GM23338 (cell line): ENCODE results near the gene TSHZ2. TPM values are rescaled to one million over a fixed set of nuclear protein-coding genes. Genes with fewer than 3 reads are reported as not detected.
A peak's percentile ranks its signal among the peaks of the same experiment; 100 is the strongest.

ENCODE experiments used
- ATAC-seq: fragments of 200-7000 bp; cut with Tn5 transposase; 3 replicates; pipeline ENCODE4 v1.9.1; 2020
- DNase-seq: peaks from one replicate; pipeline ENCODE4 v3.0.0-alpha.2; 2015; ENCODE audit warnings: low spot score
- H2AFZ ChIP-seq: fragments of 200-600 bp; sonication (generic); 2 replicates; pipeline ENCODE4 v1.8.0; 2016; ENCODE audit warnings: antibody characterized with exemption, mild to moderate bottlenecking, moderate library complexity
- H3F3A ChIP-seq: fragments of 200-600 bp; sonication (generic); replicated peaks from 2 replicates; pipeline ENCODE4 v1.8.0; 2017; ENCODE audit warnings: antibody characterized with exemption, mixed run types, low read depth
- H3K27ac ChIP-seq: fragments of 200-600 bp; sonication (generic); 2 replicates; pipeline ENCODE4 v1.6.1; 2016; ENCODE audit warnings: low read depth
- H3K27me3 ChIP-seq: fragments of 200-600 bp; sonication (generic); 2 replicates; pipeline ENCODE4 v1.8.0; 2016; ENCODE audit warnings: mild to moderate bottlenecking, mixed run types, moderate library complexity; ENCODE audit not compliant: insufficient read depth
- H3K36me3 ChIP-seq: fragments of 200-600 bp; sonication (generic); 2 replicates; pipeline ENCODE4 v1.8.0; 2016; ENCODE audit warnings: mild to moderate bottlenecking; ENCODE audit not compliant: insufficient read depth
- H3K4me1 ChIP-seq: fragments of 200-600 bp; sonication (generic); 2 replicates; pipeline ENCODE4 v1.8.0; 2016; ENCODE audit warnings: mild to moderate bottlenecking, moderate library complexity; ENCODE audit not compliant: insufficient read depth
- H3K4me2 ChIP-seq: fragments of 200-600 bp; sonication (generic); 2 replicates; pipeline ENCODE4 v1.7.1; 2017; ENCODE audit warnings: mixed run types
- H3K4me3 ChIP-seq: fragments of 200-600 bp; sonication (generic); 2 replicates; pipeline ENCODE4 v1.6.1; 2016; ENCODE audit warnings: mixed run types
- H3K79me2 ChIP-seq: fragments of 200-600 bp; sonication (generic); replicated peaks from 2 replicates; pipeline ENCODE4 v1.8.0; 2017; ENCODE audit warnings: mild to moderate bottlenecking; ENCODE audit not compliant: insufficient read depth
- H3K9me2 ChIP-seq: fragments of 200-600 bp; sonication (generic); 2 replicates; pipeline ENCODE4 v1.8.0; 2017; ENCODE audit not compliant: insufficient read depth
- H4K20me1 ChIP-seq: fragments of 200-600 bp; sonication (generic); replicated peaks from 2 replicates; pipeline ENCODE4 v1.8.0; 2017; ENCODE audit warnings: mild to moderate bottlenecking; ENCODE audit not compliant: insufficient read depth
- H3K27ac Mint-ChIP-seq: 2 replicates; pipeline ENCODE4 v1.8.0; 2020; ENCODE audit warnings: inconsistent platforms, mild to moderate bottlenecking, moderate library complexity, mixed read lengths
- H3K27me3 Mint-ChIP-seq: 3 replicates; pipeline ENCODE4 v1.8.0; 2022; ENCODE audit warnings: low read depth, mild to moderate bottlenecking, moderate library complexity, mixed read lengths, inconsistent platforms; ENCODE audit not compliant: insufficient read depth, poor library complexity
- H3K36me3 Mint-ChIP-seq: 3 replicates; pipeline ENCODE4 v1.8.0; 2021; ENCODE audit warnings: low read depth, mild to moderate bottlenecking, inconsistent platforms, moderate library complexity, mixed read lengths
- H3K4me1 Mint-ChIP-seq: 3 replicates; pipeline ENCODE4 v1.8.0; 2020; ENCODE audit warnings: mild to moderate bottlenecking, inconsistent platforms, mixed read lengths
- H3K4me3 Mint-ChIP-seq: 3 replicates; pipeline ENCODE4 v1.8.0; 2021; ENCODE audit warnings: moderate library complexity, mild to moderate bottlenecking, inconsistent platforms, mixed read lengths
- H3K9me3 Mint-ChIP-seq: 3 replicates; pipeline ENCODE4 v1.8.0; 2020; ENCODE audit warnings: moderate library complexity, mild to moderate bottlenecking, inconsistent platforms, mixed read lengths
- CREB1 ChIP-seq: fragments of 250-450 bp; sonication (Bioruptor Pico); IDR thresholded peaks from 2 replicates; pipeline ENCODE4 v1.5.0; 2020; ENCODE audit warnings: low read depth, mild to moderate bottlenecking, moderate library complexity
- EZH2 ChIP-seq: fragments of 200-600 bp; sonication (generic); IDR thresholded peaks from one replicate; pipeline ENCODE4 v1.8.0; 2017; ENCODE audit warnings: antibody characterized with exemption, mild to moderate bottlenecking, low read depth; ENCODE audit not compliant: unreplicated experiment
- EZH2phosphoT487 ChIP-seq: fragments of 200-600 bp; sonication (generic); IDR thresholded peaks from one replicate; pipeline ENCODE4 v1.8.1; 2018; ENCODE audit warnings: antibody characterized with exemption; ENCODE audit not compliant: unreplicated experiment
- JUNB ChIP-seq: IDR thresholded peaks from one replicate; pipeline ENCODE4 v1.6.1; 2016; ENCODE audit warnings: antibody characterized with exemption; ENCODE audit not compliant: unreplicated experiment
- POLR2AphosphoS5 ChIP-seq: IDR thresholded peaks from 2 replicates; pipeline ENCODE4 v1.6.1; 2016; ENCODE audit warnings: antibody characterized with exemption, low read depth
- STAT1 ChIP-seq: IDR thresholded peaks from one replicate; pipeline ENCODE4 v1.6.1; 2016; ENCODE audit warnings: antibody characterized with exemption; ENCODE audit not compliant: unreplicated experiment
- ZNF114 ChIP-seq: fragments of 250-450 bp; sonication (Bioruptor Pico); IDR thresholded peaks from 2 replicates; pipeline ENCODE4 v1.5.0; 2020; ENCODE audit warnings: mild to moderate bottlenecking, moderate library complexity
- polyA plus RNA-seq: library from polyadenylated mRNA; unstranded; fragments of >200 nt; fragmentation: Nextera tagmentation; extraction: Ambion mirVana; gene quantifications from 2 replicates; pipeline ENCODE4 v1.2.1, GENCODE V29; 2016
- total RNA-seq: library from RNA; depleted of rRNA; stranded (reverse); fragments of >200 nt; shearing (Covaris generic); gene quantifications from 2 replicates; pipeline ENCODE4 v1.2.3, GENCODE V29; 2014
- TF ChIP-seq, protein P1 (sequence below): IDR thresholded peaks from 2 replicates; pipeline ENCODE4 v1.6.1; 2016; ENCODE audit warnings: antibody characterized with exemption
- TF ChIP-seq, protein P2 (sequence below), 2 experiments: fragments of 200-600 bp in 1 of 2; sonication (generic) in 1 of 2; conservative IDR thresholded peaks; 2 replicates each; pipeline versions ENCODE4 v1.5.1 to v1.6.1; 2016 to 2017; ENCODE audit warnings: antibody characterized with exemption in 2 of 2, low read depth in 2 of 2, mild to moderate bottlenecking in 2 of 2, moderate library complexity in 1 of 2
- TF ChIP-seq, protein P3 (sequence below): IDR thresholded peaks from one replicate; pipeline ENCODE4 v1.6.1; 2018; ENCODE audit warnings: antibody characterized with exemption; ENCODE audit not compliant: unreplicated experiment

The TSHZ2 gene
- total and polyA plus RNA-seq, 2 experiments from 2014 or later: 0.49 to 1.3 TPM

DNA sequence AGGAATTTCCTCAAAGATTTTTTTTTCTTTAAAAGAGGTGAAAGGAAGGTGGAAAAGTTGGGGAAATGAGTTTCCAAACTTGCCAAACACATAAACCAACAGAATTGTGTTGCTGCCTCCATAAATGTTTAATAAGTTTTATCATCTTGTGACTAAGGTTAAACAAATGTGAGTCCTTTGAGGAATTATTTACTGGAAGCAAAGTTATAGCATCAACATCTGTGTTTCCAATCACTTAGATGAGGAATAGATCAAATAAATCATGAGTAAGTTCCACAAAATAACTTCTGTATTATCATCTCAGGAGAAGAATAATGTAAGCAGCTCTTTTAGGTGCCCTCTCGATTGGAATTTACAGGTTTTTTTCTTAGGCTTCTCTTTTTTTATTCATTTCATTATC, 20.5 kb downstream of the TSHZ2 start:
- Histone ChIP-seq H3K4me1 (peaks cover 5% of the 10 kb centered on the region), H3K79me2 (no peaks in the 10 kb centered on the region), H3F3A (no peaks in the 10 kb centered on the region), H4K20me1 (no peaks in the 10 kb centered on the region), H3K9me2 (0 out of 2 replicates have a peak, but pooled peaks cover 3% of the 10 kb centered on the region), H3K36me3 (no peaks in the 10 kb centered on the region), H3K4me2 (no peak overlapping the region), H3K27ac (no peak overlapping the region), H2AFZ (no peak overlapping the region), H3K27me3 (no peaks in the 10 kb centered on the region), H3K4me3 (no peak overlapping the region)
- no peak for ATAC-seq
- no peak for DNase-seq
- H3K27me3 Mint-ChIP-seq: peaks cover 4% of the 10 kb centered on the region
- TF ChIP-seq CREB1 (CRISPR knock-in tag): no peak
- TF ChIP-seq EZH2phosphoT487: no peak
- TF ChIP-seq EZH2: no peak
- no peak for TF ChIP-seq ZNF114 (CRISPR knock-in tag)
- TF ChIP-seq, protein P1, sequence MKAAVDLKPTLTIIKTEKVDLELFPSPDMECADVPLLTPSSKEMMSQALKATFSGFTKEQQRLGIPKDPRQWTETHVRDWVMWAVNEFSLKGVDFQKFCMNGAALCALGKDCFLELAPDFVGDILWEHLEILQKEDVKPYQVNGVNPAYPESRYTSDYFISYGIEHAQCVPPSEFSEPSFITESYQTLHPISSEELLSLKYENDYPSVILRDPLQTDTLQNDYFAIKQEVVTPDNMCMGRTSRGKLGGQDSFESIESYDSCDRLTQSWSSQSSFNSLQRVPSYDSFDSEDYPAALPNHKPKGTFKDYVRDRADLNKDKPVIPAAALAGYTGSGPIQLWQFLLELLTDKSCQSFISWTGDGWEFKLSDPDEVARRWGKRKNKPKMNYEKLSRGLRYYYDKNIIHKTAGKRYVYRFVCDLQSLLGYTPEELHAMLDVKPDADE: no peak
- no peak overlapping the region for H3K4me3 Mint-ChIP-seq
- H3K4me1 Mint-ChIP-seq: peaks cover 3% of the 10 kb centered on the region; the same call in 1 of the 3 replicates
- H3K27ac Mint-ChIP-seq: no peak overlapping the region
- H3K36me3 Mint-ChIP-seq: no peaks in the 10 kb centered on the region
- H3K9me3 Mint-ChIP-seq: no peaks in the 10 kb centered on the region

DNA sequence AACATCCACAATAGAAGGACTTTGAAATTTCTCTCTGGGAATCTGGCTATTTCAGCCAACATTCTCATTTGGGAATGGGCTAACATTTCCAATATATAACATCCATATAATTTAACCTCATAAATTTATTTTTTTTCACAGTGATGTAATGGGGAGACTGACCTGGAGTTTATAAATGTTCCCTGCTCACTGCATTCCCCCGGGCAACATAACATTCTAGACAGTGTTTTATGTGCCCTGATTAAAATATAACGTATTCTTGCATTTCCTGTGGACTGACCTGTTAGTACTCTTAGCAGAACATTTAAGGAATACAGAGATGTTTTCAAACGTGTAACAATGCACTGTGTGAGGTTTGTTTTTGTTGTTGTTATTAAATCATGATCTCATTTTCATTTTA, 20.9 kb downstream of the TSHZ2 start:
- Mint-ChIP-seq H3K4me1 (peaks cover 3% of the 10 kb centered on the region; the same call in 1 of the 3 replicates), H3K36me3 (no peaks in the 10 kb centered on the region), H3K9me3 (no peaks in the 10 kb centered on the region), H3K27me3 (peaks cover 4% of the 10 kb centered on the region), H3K4me3 (no peak overlapping the region), H3K27ac (0 out of 2 replicates have a peak overlapping the region, but pooled peaks have one; percentile 15)
- no peak overlapping the region for H3K4me2 ChIP-seq
- no peaks in the 10 kb centered on the region for H3K27me3 ChIP-seq
- ATAC-seq: no peak
- no peak overlapping the region for H3K4me3 ChIP-seq
- H3K27ac ChIP-seq: no peak overlapping the region
- no peaks in the 10 kb centered on the region for H3K79me2 ChIP-seq
- H3F3A ChIP-seq: no peaks in the 10 kb centered on the region
- no peaks in the 10 kb centered on the region for H3K36me3 ChIP-seq
- H3K9me2 ChIP-seq: 0 out of 2 replicates have a peak, but pooled peaks cover 3% of the 10 kb centered on the region
- peaks cover 5% of the 10 kb centered on the region for H3K4me1 ChIP-seq
- no peaks in the 10 kb centered on the region for H4K20me1 ChIP-seq
- DNase-seq: no peak
- H2AFZ ChIP-seq: peak overlapping the region; percentile 16; the same call in 1 of the 2 replicates
- TF ChIP-seq EZH2: no peak
- no peak for TF ChIP-seq STAT1
- TF ChIP-seq, protein P2, sequence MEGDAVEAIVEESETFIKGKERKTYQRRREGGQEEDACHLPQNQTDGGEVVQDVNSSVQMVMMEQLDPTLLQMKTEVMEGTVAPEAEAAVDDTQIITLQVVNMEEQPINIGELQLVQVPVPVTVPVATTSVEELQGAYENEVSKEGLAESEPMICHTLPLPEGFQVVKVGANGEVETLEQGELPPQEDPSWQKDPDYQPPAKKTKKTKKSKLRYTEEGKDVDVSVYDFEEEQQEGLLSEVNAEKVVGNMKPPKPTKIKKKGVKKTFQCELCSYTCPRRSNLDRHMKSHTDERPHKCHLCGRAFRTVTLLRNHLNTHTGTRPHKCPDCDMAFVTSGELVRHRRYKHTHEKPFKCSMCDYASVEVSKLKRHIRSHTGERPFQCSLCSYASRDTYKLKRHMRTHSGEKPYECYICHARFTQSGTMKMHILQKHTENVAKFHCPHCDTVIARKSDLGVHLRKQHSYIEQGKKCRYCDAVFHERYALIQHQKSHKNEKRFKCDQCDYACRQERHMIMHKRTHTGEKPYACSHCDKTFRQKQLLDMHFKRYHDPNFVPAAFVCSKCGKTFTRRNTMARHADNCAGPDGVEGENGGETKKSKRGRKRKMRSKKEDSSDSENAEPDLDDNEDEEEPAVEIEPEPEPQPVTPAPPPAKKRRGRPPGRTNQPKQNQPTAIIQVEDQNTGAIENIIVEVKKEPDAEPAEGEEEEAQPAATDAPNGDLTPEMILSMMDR (conservative IDR thresholded peaks at IDR 0.05; ENCODE audit: low read depth in 2 of 2): no peak
- TF ChIP-seq POLR2AphosphoS5: no peak
- TF ChIP-seq, protein P3, sequence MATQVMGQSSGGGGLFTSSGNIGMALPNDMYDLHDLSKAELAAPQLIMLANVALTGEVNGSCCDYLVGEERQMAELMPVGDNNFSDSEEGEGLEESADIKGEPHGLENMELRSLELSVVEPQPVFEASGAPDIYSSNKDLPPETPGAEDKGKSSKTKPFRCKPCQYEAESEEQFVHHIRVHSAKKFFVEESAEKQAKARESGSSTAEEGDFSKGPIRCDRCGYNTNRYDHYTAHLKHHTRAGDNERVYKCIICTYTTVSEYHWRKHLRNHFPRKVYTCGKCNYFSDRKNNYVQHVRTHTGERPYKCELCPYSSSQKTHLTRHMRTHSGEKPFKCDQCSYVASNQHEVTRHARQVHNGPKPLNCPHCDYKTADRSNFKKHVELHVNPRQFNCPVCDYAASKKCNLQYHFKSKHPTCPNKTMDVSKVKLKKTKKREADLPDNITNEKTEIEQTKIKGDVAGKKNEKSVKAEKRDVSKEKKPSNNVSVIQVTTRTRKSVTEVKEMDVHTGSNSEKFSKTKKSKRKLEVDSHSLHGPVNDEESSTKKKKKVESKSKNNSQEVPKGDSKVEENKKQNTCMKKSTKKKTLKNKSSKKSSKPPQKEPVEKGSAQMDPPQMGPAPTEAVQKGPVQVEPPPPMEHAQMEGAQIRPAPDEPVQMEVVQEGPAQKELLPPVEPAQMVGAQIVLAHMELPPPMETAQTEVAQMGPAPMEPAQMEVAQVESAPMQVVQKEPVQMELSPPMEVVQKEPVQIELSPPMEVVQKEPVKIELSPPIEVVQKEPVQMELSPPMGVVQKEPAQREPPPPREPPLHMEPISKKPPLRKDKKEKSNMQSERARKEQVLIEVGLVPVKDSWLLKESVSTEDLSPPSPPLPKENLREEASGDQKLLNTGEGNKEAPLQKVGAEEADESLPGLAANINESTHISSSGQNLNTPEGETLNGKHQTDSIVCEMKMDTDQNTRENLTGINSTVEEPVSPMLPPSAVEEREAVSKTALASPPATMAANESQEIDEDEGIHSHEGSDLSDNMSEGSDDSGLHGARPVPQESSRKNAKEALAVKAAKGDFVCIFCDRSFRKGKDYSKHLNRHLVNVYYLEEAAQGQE: no peak
- no peak for TF ChIP-seq JUNB
